DMS79 (cell line): ENCODE data around the gene MED8.

Experiments
- DNase-seq: peaks from one replicate; lab custom pipeline; 2025; lab: John Stamatoyannopoulos, UW

Gene MED8

DNA sequence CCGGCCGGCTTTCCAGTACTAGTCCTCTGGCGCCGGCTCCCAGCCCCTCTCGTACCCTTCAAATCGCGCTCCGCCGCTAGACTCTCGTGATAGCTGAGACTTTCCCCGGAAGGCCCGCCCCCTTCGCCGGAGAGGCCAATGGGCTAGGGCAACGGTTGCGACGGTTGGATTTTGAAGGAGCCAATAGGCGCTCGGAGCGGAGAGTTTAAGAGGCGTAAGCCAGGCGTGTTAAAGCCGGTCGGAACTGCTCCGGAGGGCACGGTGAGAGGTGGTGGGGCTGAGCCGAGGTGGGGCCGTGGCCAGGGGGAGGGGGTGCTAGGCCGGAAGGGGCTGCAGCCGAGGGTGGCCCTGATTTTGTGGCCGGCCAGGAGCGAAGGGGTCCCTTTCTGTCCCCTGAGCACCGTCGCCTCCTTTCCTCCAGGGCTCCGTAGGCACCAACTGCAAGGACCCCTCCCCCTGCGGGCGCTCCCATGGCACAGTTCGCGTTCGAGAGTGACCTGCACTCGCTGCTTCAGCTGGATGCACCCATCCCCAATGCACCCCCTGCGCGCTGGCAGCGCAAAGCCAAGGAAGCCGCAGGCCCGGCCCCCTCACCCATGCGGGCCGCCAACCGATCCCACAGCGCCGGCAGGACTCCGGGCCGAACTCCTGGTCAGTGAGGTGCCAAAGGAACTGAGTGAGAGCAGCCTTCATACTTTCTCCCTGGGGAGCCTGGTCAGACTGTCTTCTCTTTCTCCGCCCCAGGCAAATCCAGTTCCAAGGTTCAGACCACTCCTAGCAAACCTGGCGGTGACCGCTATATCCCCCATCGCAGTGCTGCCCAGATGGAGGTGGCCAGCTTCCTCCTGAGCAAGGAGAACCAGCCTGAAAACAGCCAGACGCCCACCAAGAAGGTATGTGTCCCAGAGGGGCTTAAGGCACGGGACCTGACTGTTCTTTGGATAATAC is 30.6 kb downstream of the MED8 start, which contains the start of gene CDC20:
Gene CDC20, plus strand, starts transcription at position 236 of the 948 bp plus-strand sequence. Its CDS starts 235 bp downstream, at position 471.
- peak; percentile 99 for DNase-seq

DNA sequence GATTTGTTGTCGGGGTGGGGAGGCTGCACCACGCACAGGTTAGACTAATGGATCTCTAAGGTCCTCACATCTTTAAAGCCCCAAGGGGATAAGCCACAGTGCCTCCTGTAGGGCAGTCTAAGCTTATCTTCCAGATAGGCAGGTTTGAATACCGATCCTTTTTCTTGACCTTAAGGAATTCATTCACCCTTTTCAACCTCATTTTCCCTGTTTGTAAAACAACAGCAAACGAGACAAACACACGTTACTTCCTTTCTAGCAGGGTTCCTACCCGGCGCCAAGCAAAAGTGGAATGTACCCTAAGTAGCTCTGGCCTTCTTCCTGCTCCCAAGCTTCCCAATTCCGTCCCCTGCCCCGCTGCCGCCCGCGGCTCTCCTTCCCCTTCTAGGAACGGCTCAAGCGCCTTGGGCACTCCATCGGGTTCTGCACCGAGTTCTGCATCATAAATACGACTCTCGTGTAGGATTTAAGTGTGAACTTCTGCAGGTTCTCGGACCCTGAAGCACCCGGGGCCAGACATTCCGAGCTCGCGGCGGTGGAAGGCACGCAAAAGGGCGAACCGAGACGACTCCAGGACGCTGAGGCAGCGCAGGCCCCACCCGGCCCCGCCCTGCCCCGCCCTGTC is 31.4 kb downstream of the MED8 start:
- DNase-seq = peak; percentile 54

DNA sequence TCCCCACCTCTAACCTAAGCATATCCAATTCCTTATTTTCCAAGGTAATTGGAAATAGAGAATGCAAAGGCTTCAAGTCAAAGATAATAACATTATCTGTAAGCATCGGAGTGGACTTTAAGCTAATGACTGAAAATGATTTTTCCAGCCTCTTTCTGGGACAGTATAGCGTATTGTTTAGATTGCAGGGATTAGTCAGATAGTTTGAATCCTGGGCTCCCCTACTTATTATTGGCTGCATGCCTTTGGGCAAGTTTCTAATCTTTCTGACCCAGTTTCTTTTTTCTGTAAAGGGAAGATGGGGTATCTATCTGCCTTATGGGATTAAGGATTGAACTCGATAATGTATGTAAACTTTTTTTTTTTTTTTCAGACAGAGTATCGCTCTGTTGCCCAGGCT is 32.3 kb downstream of the MED8 start:
- DNase-seq = no peak

DNA sequence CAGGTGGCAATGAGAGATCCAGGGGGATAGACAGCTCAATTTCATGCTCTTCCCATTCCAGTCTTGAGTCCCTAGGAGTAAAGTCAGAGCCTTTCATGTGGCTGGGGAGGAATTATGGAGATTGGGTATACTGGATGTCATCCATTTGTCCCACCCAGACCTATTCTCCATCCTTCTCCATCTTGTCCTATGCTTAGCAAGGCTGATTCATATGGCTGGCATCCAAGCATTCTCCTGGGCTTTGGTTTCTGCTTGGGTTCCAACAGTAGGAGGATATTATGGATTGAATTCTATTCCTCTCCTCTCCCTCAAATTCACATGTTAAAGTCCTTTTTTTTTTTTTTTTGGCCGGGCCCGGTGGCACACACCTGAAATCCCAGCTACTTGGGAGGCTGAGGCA is 34.7 kb downstream of the MED8 start:
- no peak for DNase-seq

DNA sequence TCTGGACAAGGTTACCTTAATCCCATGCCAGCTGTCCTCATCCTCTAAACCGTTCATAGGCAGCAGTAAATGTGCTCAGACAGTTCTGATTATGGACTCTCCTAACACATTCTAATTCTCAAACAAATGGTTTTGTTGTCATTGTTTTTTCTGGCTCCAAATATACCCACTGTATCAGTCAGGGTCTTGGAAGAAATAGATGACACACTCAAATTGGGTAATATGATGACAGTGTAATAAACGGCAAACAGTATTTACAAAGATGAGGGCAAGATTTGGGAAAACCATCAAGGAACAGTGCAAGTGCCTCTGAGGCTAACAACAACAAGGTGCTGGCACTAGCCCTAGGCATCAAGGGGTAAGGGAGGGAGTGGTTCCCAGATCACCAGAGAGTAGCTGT is 35.1 kb downstream of the MED8 start:
- no peak for DNase-seq

DNA sequence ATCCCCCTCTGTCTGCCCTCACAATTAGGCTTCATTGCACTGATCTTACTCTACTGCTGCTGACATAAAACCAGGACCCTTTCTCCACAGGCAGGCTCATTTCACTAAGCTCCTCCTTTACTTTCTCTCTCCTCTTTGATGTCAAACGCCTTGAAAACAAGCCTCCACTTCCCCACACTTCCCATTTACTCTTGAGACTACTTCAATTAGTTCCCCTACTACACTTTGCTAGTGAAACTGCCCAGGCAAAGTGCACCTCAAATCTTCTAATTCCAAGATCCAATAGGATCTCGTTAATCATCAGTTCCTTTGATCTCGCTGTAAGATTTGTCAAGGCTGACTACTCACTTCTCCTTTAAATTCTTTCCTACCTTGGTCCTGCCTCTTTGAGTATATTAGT is 36.7 kb downstream of the MED8 start:
- DNase-seq = no peak

DNA sequence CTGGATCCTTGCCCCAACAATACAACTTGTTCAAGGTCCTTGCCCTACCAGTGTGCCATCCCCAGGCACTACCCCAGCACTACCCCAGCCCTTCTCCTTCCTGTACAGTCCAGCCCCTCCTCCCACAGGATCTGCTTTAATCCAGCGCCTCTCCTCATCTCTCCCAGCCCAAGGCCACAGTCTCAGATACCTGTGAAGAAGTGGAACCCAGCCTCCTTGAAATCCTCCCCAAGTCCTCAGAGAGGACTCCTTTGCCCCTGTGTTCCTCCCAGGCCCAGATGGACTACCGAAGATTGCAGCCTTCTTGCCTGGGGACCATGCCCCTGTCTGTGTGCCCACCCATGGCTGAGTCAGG is 37.3 kb downstream of the MED8 start:
- no peak for DNase-seq

DNA sequence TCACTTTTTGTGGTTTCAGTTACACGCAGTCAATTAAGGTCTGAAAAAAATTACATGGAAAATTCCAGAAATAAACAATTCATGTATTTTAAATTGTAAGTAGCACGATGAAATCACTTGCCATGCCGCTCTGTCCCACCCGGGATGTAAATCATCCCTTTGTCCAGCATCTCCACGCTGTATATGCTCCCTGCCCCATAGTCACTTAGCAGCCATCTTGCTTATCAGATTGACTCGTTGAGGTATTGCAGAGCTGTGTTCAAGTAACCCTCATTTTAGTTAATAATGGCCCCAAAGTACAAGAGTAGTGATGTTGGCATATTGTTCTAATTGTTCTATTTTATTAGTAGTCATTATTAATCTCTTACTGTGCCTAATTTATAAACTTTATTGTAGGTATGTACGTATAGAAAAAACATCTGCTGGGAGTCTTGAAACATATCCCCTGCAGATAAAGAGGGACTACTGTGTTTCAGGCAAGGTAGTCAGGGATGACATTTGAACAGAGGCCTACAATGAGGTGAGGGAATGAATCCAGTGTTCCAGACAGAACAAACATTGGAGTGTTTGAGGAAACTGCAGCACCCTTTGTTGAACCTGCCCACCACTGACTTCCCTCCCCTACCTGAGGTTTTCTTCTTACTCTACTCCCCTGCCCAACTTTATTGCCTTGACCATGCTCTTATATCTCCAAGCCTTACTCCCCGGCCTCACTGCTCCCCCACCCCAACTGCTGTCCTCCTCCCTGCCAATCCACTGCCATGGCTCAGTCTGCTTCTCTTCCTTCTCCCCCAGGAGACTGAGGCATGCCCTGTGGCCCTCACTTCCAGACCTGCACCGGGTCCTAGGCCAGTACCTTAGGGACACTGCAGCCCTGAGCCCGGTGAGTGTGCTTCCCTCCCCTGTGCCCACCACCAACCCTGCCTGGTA is 37.9 kb downstream of the MED8 start:
- no peak for DNase-seq

DNA sequence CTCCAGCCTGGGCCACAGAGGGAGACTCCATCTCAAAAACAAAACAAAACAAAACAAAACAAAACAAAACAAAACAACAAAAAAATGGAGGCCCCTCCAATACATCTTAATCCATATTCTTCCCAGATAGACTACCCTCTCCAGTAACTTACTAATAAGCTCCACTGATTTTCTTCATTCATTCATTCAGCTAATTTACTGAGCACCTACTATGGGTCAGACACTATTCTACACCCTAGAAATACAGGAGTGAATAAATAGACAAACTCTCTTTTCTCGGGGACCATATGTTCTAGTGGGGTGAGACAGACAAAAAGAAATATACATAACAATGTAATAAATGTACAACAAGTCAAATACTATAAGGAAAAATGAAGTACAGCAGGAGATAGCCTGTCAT is 38.6 kb downstream of the MED8 start:
- DNase-seq = no peak

DNA sequence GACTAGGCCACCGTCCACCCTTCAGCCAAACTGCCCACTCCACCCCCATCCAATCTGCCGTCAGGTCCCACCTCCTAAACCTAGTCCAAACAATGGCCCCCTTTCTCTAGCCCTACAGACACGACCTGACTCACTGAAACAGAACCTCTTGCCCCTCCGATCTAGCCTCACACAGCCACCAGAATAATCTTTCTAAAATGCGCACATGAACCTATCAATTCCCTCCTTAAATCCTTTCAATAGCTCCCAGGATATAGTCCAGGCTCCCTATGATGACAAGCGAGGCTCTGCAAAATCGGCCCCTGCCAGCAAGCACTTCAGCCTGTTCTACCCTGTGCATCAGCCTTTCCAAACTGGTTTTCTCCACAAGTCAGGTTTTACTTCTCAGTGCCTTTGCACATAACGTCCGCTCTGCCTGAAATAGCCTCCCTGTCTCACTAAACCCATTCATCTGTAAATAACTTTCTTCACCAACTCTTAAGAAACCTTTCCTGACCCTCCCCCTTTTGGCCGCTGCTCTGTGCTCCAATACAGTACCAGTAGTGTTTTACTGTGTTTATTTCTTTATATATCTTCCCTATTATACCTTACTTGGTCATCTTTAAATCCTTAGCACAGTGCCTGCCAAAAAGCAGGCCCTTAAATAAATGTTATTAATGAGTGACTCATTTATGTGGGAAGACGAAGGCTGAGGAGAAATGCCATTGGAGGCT is 39.9 kb downstream of the MED8 start:
- DNase-seq = no peak

DNA sequence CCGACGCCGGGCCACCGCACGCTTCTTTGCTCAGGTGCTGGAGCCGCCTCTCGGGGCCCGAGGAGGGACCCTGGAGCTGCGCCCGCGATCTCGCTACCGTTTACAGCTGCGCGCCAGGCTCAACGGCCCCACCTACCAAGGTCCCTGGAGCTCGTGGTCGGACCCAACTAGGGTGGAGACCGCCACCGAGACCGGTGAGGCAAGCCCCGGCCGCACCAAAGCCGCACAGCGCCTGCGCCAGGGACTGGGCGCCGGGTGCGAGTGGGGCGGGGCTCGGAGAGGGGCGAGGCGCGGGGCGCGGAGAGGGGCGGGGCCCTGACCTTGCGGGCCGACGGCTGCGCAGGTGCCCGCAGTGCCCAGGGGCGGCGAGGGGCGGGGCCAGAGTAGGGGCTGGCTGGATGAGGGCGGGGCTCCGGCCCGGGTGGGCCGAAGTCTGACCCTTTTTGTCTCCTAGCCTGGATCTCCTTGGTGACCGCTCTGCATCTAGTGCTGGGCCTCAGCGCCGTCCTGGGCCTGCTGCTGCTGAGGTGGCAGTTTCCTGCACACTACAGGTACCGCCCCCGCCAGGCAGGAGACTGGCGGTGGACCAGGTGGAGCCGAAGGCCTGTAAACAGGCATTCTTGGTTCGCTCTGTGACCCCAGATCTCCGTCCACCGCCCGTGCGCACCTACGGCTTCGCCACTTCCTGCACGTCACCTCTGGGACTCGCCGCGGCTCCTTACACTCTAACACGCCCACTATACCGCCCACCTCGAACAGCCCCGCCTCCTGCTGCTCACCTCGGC is 40.6 kb downstream of the MED8 start:
- peak; percentile 95 for DNase-seq

DNA sequence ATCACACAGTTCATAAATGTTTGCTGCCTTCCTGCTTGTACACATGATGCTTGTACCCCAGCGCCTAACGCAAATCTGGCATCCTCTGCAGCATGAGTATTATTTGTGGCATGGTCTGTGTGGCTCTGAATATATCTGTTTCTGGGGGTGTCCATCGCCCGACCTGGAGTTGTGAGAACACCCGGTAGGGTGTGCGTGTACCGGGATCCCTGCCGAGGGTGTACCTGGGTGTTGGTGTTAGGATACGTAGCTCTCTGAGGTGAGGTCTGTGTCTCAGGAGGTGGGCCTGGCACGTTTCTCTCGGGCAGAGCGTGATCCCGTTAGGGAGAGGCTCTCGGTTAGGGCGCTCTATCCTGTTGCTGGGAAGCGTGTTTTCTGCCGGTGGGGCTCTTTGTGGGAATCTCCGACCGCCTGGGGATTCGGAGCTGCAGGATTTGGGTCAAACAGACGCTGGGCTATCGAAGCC is 41.2 kb downstream of the MED8 start:
- DNase-seq = peak; percentile 77

DNA sequence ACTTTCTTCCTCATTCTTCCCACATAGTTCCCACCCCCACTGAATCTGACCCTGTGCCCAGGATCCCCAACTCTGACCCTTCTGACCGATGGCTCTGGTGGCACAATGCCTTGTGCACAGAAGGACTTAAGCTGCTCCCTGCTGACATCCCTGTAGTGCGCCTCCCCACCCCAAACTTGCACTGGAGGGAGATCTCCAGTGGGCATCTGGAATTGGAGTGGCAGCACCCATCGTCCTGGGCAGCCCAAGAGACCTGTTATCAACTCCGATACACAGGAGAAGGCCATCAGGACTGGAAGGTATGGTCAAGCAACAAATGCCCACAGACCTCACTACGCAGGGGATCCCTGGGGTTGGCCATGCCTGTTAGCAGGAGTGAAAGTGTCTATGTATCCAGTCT is 43.0 kb downstream of the MED8 start:
- no peak for DNase-seq

DNA sequence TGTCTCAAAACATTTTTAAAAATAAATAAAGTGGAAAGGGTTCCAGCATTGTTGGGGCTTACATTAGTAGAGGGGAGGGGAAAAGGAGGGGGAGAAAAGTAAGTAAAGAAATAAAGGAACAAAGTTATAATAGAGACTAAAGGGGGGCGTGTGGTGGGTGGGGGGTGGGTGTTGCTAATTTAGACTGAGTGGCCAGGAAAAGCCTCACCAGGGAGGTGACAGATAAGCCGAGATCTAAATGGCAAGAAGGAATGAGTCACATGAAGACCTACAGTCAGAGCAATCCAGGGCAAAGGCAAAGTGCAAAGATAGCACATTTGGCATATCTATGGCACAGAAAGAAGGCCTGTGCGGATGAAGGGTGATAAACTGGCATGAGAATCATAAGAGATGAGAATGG is 44.5 kb downstream of the MED8 start:
- no peak for DNase-seq

DNA sequence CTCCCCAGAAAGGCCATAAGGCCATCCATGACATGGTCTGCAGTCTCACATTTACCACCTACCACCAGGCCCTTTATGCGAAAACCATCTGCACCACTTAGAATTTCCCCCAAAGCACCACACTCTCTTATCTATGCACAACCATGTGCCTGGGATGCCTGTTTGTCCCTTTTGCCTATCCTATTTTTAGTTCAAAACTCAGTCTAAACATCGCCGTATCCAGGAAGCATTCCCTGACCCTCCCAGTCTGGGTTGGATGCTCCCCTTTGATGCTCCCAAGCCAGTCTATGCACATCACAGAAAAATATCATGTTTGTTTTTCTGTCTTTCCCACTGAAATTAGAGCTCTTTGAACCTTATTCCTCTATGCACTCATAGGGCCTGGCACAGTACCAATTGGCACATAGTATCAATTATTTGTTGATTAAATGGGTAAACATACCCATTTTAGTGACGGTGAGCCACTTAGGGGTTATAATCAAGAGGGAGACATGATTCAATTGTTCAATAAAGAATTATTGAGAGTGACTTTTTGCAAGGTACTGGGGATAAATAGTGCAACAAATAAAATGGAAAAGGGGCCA is 45.2 kb downstream of the MED8 start:
- DNase-seq = no peak

DNA sequence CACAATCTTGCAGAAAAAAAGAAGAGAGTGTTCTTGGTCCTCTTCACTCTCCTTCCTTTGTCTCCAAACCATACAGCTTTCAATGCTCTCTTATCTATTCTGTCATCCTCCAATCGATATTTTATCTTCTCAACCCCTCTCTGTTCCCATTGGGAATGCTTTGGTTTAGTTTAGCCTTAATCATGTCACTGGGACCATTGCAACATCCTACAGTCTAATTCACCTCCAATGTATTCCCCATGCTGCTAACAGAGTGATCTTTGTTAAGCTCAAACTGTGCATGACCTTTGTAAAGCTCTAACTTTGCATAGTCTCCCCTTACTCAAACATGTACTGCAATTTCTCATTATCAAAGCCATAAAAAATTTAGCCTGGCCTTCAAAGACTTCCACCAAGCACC is 49.0 kb downstream of the MED8 start:
- no peak for DNase-seq

DNA sequence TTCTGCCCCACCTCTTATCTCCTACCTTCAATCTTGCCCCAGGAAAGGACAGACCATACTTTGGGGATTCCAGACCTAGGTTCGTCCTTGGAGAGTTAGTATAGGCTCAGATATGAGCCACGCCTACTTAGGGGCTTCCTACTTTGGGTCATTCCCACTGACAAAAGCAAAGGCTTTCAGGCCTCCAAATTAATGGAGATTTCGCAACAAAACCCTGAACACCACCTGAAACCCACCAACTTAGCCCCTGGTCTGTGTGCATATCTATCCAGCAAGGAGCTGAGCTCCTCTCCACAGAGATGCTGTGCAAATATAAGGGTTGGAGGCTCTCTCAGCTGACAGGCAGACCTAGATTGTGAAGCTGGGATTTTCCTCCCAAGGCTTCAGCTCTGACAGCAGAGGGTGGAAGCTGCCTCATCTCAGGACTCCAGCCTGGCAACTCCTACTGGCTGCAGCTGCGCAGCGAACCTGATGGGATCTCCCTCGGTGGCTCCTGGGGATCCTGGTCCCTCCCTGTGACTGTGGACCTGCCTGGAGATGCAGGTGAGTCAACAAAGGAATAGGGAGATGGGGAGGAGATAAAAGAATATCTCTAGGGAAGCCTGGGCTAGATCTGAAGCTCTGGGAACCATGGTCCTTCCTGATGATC is 49.9 kb downstream of the MED8 start:
- DNase-seq = no peak

DNA sequence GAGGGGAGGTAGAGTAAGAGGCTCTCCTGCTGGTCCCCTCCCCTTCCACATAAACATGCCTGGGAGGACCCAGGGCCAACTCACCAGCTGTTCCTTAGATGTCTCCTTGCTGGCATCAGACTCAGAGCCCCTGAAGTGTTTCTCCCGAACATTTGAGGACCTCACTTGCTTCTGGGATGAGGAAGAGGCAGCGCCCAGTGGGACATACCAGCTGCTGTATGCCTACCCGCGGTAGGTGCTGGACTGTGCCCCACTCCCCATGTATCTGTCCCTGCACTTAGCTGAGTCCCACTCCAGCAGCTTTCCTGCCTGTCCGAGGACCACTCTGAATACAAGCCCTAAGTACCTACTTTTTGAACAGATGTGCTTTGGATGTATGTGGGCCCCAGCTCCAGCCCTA is 51.6 kb downstream of the MED8 start:
- DNase-seq = no peak

DNA sequence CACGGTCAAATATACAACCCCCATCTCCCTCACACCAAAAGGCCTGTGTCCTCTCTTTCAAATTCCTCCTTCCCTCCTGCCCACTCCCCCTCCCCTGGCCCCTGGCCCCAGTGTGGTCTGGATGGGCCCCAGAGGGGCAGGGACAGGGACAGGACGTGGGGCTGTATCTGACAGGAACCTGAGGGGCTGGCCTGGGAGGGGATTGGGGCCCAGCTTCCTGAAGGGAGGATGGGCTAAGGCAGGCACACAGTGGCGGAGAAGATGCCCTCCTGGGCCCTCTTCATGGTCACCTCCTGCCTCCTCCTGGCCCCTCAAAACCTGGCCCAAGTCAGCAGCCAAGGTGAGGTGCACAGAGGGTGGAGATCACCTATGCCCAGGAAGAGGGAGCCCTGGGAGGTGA is 52.0 kb downstream of the MED8 start, which contains the start of gene MPL:
Gene MPL, plus strand, starts transcription at position 231 of the 400 bp plus-strand sequence. Its CDS starts 31 bp downstream, at position 262.
- no peak for DNase-seq
